Subcutaneous abdominal adipose tissue (tissue), 5 donors: ENCODE data around the gene NEXMIF.
A peak's percentile ranks its signal among the peaks of the same experiment; 100 is the strongest.
"Not testable (repeated sequence)": the region's sequence is repeated elsewhere in the genome, so short reads cannot be mapped to it uniquely, and the experiment has no call there.

Source experiments
- H3K27ac ChIP-seq: one replicate; pipeline ENCODE4 v1.7.0; 2013; ENCODE audit warnings: low read depth, mild to moderate bottlenecking, inconsistent platforms, low read length, moderate library complexity
- H3K27me3 ChIP-seq, 5 donors: one replicate each; pipeline ENCODE4 v1.7.0; 2013; ENCODE audit warnings: low read length in 5 of 5, inconsistent platforms in 1 of 5; ENCODE audit not compliant: control insufficient read depth in 5 of 5, insufficient read depth in 4 of 5
- H3K36me3 ChIP-seq, 5 donors: one replicate each; pipeline ENCODE4 v1.7.0; 2013; ENCODE audit warnings: low read length in 5 of 5; ENCODE audit not compliant: control insufficient read depth in 5 of 5, insufficient read depth in 5 of 5
- H3K4me1 ChIP-seq, 5 donors: one replicate each; pipeline ENCODE4 v1.7.0; 2013; ENCODE audit warnings: low read length in 5 of 5, mild to moderate bottlenecking in 3 of 5, moderate library complexity in 1 of 5; ENCODE audit not compliant: control insufficient read depth in 5 of 5, insufficient read depth in 5 of 5
- H3K4me3 ChIP-seq, 5 donors: one replicate each; pipeline ENCODE4 v1.7.0; 2013; ENCODE audit warnings: low read length in 5 of 5, low read depth in 1 of 5
- H3K9ac ChIP-seq, 5 donors: one replicate each; pipeline ENCODE4 v1.7.0; 2013; ENCODE audit warnings: low read length in 5 of 5, mild to moderate bottlenecking in 4 of 5, moderate library complexity in 3 of 5
- H3K9me3 ChIP-seq, 5 donors: one replicate each; pipeline ENCODE4 v1.7.0; 2013; ENCODE audit warnings: low read length in 5 of 5; ENCODE audit not compliant: control insufficient read depth in 5 of 5
- donor health status: healthy.
- donor health status: healthy.
- donor health status: healthy.
- donor health status: healthy.
- donor health status: healthy.

The NEXMIF gene

DNA sequence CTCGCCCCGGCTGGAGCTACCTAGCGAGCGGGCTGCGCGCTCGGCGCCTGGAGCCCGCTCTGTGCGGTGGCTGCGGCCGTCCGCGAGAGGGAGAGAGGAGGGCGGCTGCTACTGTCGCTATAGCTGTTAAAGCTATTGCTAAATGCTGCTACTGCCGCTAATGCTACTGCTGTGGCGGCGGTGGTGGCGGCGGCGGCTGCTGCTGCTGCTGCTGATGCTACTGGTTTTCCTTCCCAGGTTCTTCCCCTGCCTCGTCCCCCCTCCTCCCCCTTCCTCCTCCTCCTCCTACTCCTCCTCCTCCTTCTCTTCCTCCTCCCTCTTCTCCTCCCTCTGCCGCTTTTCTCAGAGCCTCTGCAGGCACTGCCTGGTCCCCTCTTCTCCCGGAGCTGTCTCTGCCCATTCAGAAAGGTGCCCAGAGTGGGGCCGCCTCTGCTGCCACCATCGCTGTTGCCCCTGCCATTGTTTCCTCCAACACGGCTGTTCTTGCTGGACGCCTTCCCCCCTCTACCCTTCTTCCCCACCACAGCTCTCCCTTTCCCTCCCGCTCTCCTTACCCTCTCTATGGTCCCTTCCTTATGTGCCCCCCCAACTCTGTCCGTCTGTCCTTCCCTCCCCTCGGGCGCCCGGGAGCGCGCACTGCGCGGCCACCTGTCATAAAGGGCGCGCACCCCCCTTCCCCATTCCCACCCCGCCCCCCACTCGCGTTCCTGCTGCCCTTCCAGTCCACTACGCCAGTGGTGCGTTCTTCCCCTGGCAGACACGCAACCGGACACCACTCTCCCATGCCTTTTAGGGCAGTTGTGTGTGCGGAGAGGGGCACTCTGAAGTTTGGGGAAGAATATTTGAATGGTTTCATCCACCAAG lies at the start of gene NEXMIF:
Gene NEXMIF (minus strand): TSS at position 228 of the 864 bp plus-strand sequence.
- Histone ChIP-seq H3K36me3 (no peaks in the 10 kb centered on the region), H3K27me3 (peaks cover 2 to 15% (median 6%) of the 10 kb centered on the region in 5 donors), H3K4me3 (peak within 1 kb of the TSS; percentile 26 to 61 (median 61)), H3K4me1 (peaks cover 0 to 22% (median 12%) of the 10 kb centered on the region in 5 donors), H3K9ac (no peak within 1 kb of the TSS), H3K27ac (no peak within 1 kb of the TSS), H3K9me3 (peaks cover 0 to 5% (median 0%) of the 10 kb centered on the region in 5 donors)

DNA sequence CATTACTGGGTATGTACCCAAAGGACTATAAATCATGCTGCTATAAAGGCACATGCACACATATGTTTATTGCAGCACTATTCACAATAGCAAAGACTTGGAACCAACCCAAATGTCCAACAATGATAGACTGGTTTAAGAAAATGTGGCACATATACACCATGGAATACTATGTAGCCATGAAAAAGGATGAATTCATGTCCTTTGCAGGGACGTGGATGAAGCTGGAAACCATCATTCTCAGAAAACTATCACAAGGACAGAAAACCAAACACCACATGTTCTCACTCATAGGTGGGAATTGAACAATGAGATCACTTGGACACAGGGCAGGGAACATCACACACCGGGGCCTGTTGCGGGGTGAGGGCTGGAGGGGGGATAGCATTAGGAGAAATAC lies 36.7 kb upstream of the NEXMIF start:
- H3K4me1 ChIP-seq, H3K27me3 ChIP-seq, H3K4me3 ChIP-seq, H3K27ac ChIP-seq, H3K36me3 ChIP-seq, H3K9me3 ChIP-seq, H3K9ac ChIP-seq: not testable (repeated sequence)

GRCh38 chrX:74949717-74950116 lies 24.5 kb upstream of the NEXMIF start:
- Histone ChIP-seq H3K36me3 (no peaks in the 10 kb centered on the region), H3K9ac (no peak overlapping the region), H3K27me3 (no peaks in the 10 kb centered on the region), H3K4me1 (no peaks in the 10 kb centered on the region), H3K4me3 (no peak overlapping the region), H3K27ac (no peak overlapping the region), H3K9me3 (peaks cover 0 to 12% (median 2%) of the 10 kb centered on the region in 5 donors)

DNA sequence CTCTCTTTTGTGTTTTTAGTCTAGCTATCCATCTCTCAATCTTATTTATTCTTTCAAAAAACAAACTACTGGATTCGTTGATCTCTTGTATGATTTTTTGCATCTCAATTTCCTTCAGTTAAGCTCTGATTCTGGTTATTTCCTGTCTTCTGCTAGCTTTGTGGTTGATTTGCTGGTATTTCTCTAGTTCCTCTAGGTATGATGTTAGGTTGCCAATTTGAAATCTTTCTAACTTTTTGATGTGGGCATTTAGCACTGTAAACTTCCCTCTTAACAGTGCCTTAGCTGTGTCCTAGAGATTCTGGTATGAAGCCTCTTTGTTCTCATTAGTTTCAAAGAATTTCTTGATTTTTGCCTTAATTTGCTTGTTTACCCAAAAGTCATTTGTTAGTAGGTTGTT lies 15.2 kb upstream of the NEXMIF start:
- H3K27me3 ChIP-seq, result peaks cover 0 to 11% (median 9%) of the 10 kb centered on the region in 5 donors
- peaks cover 0 to 22% (median 6%) of the 10 kb centered on the region in 5 donors for H3K9me3 ChIP-seq
- no peak overlapping the region for H3K4me3 ChIP-seq
- H3K27ac ChIP-seq, result no peak overlapping the region
- no peaks in the 10 kb centered on the region for H3K36me3 ChIP-seq
- no peaks in the 10 kb centered on the region for H3K4me1 ChIP-seq
- H3K9ac ChIP-seq, result no peak overlapping the region

DNA sequence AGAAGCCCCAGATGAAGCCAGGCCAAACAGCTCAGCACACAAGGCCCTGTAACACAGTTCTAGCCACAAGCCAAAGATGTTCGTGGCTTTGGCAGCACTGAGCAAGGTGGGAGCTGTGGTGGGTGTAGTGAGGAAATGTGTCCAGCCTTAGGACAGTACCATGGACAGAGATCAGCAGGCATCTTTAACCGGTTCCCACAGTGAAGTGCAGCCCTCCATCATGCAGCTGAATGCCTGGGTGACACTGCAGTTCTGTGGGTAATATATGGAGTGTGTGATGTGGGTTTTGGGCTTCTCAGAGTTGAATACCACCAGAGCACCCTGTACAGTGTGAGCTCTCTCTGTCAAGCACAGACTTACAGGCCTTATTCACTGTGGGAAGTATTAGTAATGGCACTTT lies 6.0 kb upstream of the NEXMIF start:
- no peak overlapping the region for H3K4me3 ChIP-seq
- H3K9ac ChIP-seq, result no peak overlapping the region
- no peaks in the 10 kb centered on the region for H3K36me3 ChIP-seq
- H3K27me3 ChIP-seq, result peaks cover 0 to 24% (median 12%) of the 10 kb centered on the region in 5 donors
- no peaks in the 10 kb centered on the region for H3K4me1 ChIP-seq
- no peak overlapping the region for H3K27ac ChIP-seq
- no peaks in the 10 kb centered on the region for H3K9me3 ChIP-seq

- Histone ChIP-seq H3K4me3 (peak overlapping the region in 4 of 5 donors; percentile 51 to 61 (median 61)), H3K9ac (no peak overlapping the region), H3K27ac (no peak overlapping the region), H3K4me1 (peaks cover 0 to 22% (median 12%) of the 10 kb centered on the region in 5 donors), H3K27me3 (peaks cover 2 to 14% (median 6%) of the 10 kb centered on the region in 5 donors), H3K9me3 (peaks cover 0 to 5% (median 0%) of the 10 kb centered on the region in 5 donors), H3K36me3 (no peaks in the 10 kb centered on the region)
Measured at GRCh38 chrX:74924449-74925224, 615 bp downstream of the NEXMIF start.

- Histone ChIP-seq H3K4me3 (peak overlapping the region in 4 of 5 donors; percentile 51 to 61 (median 61)), H3K4me1 (peaks cover 0 to 22% (median 12%) of the 10 kb centered on the region in 5 donors), H3K9ac (no peak overlapping the region), H3K27me3 (peaks cover 2 to 14% (median 6%) of the 10 kb centered on the region in 5 donors), H3K27ac (no peak overlapping the region), H3K36me3 (no peaks in the 10 kb centered on the region), H3K9me3 (peaks cover 0 to 5% (median 0%) of the 10 kb centered on the region in 5 donors)
Measured at GRCh38 chrX:74923942-74924448, 1.3 kb downstream of the NEXMIF start.

DNA sequence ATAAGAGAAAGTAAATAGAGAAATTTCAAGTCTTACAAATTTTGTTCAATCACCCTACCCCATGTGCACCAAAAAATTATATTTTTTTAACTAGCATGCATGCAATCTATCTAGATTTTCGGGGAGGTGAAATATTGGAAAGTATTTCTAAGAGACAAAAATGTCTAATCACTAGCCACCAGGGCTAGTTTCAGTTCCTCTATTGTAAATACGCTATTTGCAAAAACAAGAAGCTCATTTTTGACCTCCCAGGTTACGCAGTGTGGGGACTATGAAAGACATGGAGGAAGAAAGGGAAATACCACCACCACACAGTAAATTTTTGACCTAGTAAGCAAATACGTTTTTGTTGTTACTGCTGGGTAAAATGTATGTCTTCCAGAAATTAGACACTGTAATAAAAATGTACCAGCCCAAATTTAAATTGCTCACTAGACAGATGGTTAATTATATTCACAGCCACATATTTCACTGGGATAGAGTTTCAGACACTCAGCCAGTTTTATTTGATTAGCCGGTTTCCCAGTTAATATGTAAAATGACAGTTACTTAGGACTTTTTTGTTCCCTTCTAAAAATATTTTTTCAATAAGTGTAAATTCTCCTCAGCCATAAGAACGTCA lies 2.2 kb downstream of the NEXMIF start:
- peaks cover 0 to 5% (median 0%) of the 10 kb centered on the region in 5 donors for H3K9me3 ChIP-seq
- H3K27ac ChIP-seq, result no peak overlapping the region
- no peaks in the 10 kb centered on the region for H3K36me3 ChIP-seq
- peaks cover 0 to 22% (median 12%) of the 10 kb centered on the region in 5 donors for H3K4me1 ChIP-seq
- H3K27me3 ChIP-seq, result peaks cover 2 to 12% (median 6%) of the 10 kb centered on the region in 5 donors
- H3K9ac ChIP-seq, result no peak overlapping the region
- peak overlapping the region in 1 of 5 donors; percentile 61 for H3K4me3 ChIP-seq

GRCh38 chrX:74911494-74911893 lies 13.8 kb downstream of the NEXMIF start:
- peaks cover 0 to 3% (median 0%) of the 10 kb centered on the region in 5 donors for H3K9me3 ChIP-seq
- H3K9ac ChIP-seq, result no peak overlapping the region
- no peak overlapping the region for H3K4me3 ChIP-seq
- no peaks in the 10 kb centered on the region for H3K4me1 ChIP-seq
- H3K27ac ChIP-seq, result no peak overlapping the region
- no peaks in the 10 kb centered on the region for H3K36me3 ChIP-seq
- peaks cover 0 to 11% (median 0%) of the 10 kb centered on the region in 5 donors for H3K27me3 ChIP-seq
